Activated CD8-positive, alpha-beta T cell treated with anti-CD3 and anti-CD28 coated beads for 36 hours (primary cell): ENCODE data around the gene TMEM131. TPM values are rescaled to one million over a fixed set of nuclear protein-coding genes. Genes with fewer than 3 reads are reported as not detected.
"Not testable (repeated sequence)": the region's sequence is repeated elsewhere in the genome, so short reads cannot be mapped to it uniquely, and the experiment has no call there.

ENCODE experiments used
- ATAC-seq: fragments of 200-7000 bp; cut with Tn5 transposase; one replicate; pipeline ENCODE4 v1.10.0; 2021; ENCODE audit warnings: mild to moderate bottlenecking, moderate library complexity
- CTCF ChIA-PET: fragments of 350-600 bp; sonication (Branson Sonifier 250); formaldehyde crosslinking; loops from one replicate; lab custom pipeline; 2021; ENCODE audit warnings: antibody characterized with exemption; lab: Charles Lee
- POLR2A ChIA-PET: fragments of 350-600 bp; sonication (Branson Sonifier 250); formaldehyde crosslinking; loops from one replicate; lab custom pipeline; 2021; ENCODE audit warnings: antibody characterized with exemption; lab: Charles Lee
- DNase-seq: peaks from one replicate; pipeline ENCODE4 v3.0.0-alpha.2; 2020
- H3K27ac Mint-ChIP-seq: one replicate; pipeline ENCODE4 v1.8.0; 2021; ENCODE audit warnings: mild to moderate bottlenecking, mixed read lengths
- H3K27me3 Mint-ChIP-seq: one replicate; pipeline ENCODE4 v1.8.0; 2021; ENCODE audit warnings: mixed read lengths
- H3K36me3 Mint-ChIP-seq: one replicate; pipeline ENCODE4 v1.8.0; 2021; ENCODE audit warnings: low read depth, mixed read lengths
- H3K4me1 Mint-ChIP-seq: one replicate; pipeline ENCODE4 v1.8.0; 2021; ENCODE audit warnings: low read depth, mixed read lengths
- H3K4me3 Mint-ChIP-seq: one replicate; pipeline ENCODE4 v1.8.0; 2021; ENCODE audit warnings: mild to moderate bottlenecking, moderate library complexity, mixed read lengths
- H3K9me3 Mint-ChIP-seq: one replicate; pipeline ENCODE4 v1.8.0; 2021; ENCODE audit warnings: mixed read lengths
- intact Hi-C: fragments of 100-400 bp; cut with micrococcal nuclease; formaldehyde crosslinking; loops from one replicate; pipeline ENCODE4 v1.10.0; 2022
- total RNA-seq, 2 experiments: library from RNA; stranded (reverse); gene quantifications; one replicate each; pipeline ENCODE4 v1.2.3, GENCODE V29; 2021
- TF ChIP-seq, protein P1 (sequence below): fragments of 200-600 bp; IDR thresholded peaks from one replicate; pipeline ENCODE4 v1.8.0; 2022; ENCODE audit warnings: antibody characterized with exemption, mild to moderate bottlenecking

TMEM131 gene
- total RNA-seq, 2 experiments from 2014 or later = 24.2 to 27.4 TPM

DNA sequence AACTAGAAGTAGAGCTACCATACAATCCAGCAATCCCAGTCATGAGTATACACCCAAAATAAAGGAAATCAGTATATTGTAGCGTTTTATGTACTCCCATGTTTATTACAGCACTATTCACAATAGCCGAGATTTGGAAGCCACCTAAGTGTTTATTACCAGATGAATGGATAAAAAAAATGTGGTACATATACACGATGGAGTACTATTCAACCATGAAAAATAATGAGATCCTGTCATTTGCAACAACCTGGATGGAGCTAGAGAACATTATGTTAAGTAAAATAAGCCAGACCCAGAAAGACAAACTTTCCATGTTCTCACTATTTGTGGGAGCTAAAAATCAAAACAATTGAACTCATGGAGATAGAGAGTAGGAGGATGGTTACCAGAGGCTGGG lies 131.9 kb downstream of the TMEM131 start:
- TF ChIP-seq, protein P1, sequence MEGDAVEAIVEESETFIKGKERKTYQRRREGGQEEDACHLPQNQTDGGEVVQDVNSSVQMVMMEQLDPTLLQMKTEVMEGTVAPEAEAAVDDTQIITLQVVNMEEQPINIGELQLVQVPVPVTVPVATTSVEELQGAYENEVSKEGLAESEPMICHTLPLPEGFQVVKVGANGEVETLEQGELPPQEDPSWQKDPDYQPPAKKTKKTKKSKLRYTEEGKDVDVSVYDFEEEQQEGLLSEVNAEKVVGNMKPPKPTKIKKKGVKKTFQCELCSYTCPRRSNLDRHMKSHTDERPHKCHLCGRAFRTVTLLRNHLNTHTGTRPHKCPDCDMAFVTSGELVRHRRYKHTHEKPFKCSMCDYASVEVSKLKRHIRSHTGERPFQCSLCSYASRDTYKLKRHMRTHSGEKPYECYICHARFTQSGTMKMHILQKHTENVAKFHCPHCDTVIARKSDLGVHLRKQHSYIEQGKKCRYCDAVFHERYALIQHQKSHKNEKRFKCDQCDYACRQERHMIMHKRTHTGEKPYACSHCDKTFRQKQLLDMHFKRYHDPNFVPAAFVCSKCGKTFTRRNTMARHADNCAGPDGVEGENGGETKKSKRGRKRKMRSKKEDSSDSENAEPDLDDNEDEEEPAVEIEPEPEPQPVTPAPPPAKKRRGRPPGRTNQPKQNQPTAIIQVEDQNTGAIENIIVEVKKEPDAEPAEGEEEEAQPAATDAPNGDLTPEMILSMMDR = no peak
- CTCF ChIA-PET = no interaction called here

DNA sequence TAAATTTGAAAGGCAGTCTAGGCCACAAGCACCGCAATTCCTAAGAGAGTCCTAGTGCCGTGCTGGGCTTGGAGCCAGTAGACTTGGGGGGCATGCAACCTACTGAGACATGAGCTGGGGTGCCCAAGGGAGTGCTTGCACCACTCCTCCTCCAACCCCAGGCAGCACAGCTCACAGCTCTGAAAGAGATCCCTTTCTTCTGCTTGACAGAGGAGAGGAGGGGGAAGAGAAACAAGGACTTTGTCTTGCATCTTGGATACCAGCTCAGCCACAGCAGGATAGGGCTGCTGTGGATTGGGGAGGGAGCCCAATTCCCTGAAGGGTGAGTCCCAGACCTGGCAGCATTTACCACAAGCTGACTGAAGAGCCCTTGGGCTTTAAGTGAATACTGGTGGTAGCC lies 134.6 kb downstream of the TMEM131 start:
- intact Hi-C loops = no loop called here
- peaks cover 29% of the 10 kb centered on the region for H3K36me3 Mint-ChIP-seq
- ATAC-seq (no peak), DNase-seq (no peak)
- POLR2A ChIA-PET = no interaction called here
- TF ChIP-seq, protein P1 = no peak
- CTCF ChIA-PET = no interaction called here
- H3K27me3 Mint-ChIP-seq = no peaks in the 10 kb centered on the region
- no peaks in the 10 kb centered on the region for H3K4me1 Mint-ChIP-seq
- no peak overlapping the region for H3K27ac Mint-ChIP-seq
- H3K9me3 Mint-ChIP-seq = peaks cover 13% of the 10 kb centered on the region
- H3K4me3 Mint-ChIP-seq = no peak overlapping the region

More for the DNA sequence above, 131.9 kb downstream of the TMEM131 start:
- H3K4me3 Mint-ChIP-seq = no peak overlapping the region
- H3K27ac Mint-ChIP-seq = no peak overlapping the region
- no peaks in the 10 kb centered on the region for H3K27me3 Mint-ChIP-seq
- DNase-seq (no peak), ATAC-seq (no peak)
- H3K9me3 Mint-ChIP-seq = peaks cover 13% of the 10 kb centered on the region
- peaks cover 29% of the 10 kb centered on the region for H3K36me3 Mint-ChIP-seq
- intact Hi-C loops = no loop called here
- POLR2A ChIA-PET = no interaction called here
- no peaks in the 10 kb centered on the region for H3K4me1 Mint-ChIP-seq

DNA sequence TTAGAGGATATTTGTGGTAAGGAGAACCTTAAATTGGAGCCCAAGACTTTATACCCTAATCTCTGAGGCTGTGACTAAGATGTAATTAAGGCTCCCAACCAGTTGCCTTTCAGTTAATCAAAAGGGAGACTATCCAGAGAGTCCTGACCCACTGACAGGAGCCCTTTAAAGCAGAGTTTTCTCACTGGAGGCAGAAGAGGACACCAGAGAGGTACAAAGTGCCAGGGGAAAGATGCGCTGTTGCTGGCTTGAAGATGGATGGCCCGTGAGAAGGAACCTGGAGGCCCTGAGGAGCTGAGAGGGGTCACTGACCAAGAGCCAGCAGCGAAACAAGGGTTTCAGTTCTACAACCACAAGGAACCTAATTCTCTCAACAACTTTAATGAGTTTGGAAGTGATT lies 137.3 kb downstream of the TMEM131 start:
- intact Hi-C loops = loop anchor here (10.0 kb wide), 1 partner anchor 136 kb away; the partner anchor contains the start of gene TMEM131
- H3K27me3 Mint-ChIP-seq = no peaks in the 10 kb centered on the region
- no peak for ATAC-seq
- H3K27ac Mint-ChIP-seq = no peak overlapping the region
- H3K4me1 Mint-ChIP-seq = no peaks in the 10 kb centered on the region
- peaks cover 29% of the 10 kb centered on the region for H3K36me3 Mint-ChIP-seq
- TF ChIP-seq, protein P1 = no peak
- H3K9me3 Mint-ChIP-seq = peaks cover 6% of the 10 kb centered on the region
- DNase-seq = no peak
- ChIA-PET CTCF (no interaction called here), POLR2A (no interaction called here)
- no peak overlapping the region for H3K4me3 Mint-ChIP-seq

DNA sequence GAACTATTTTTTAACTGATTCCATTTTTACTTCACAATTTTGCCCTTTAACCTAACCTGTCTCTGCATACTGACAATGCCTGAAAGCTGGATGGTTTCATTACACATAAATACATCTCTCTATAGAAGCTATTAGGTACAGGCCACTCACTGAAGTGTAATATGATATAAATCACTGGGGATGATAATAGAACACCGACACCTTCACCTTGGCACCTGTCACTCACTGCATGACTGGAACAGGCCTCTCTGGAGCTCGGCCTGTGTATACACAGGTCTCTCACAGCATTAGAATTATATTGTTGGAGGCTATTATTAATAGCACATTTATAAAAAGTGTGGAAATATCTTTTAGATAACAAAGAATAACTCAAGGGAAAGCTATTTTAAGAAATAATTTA lies 138.2 kb downstream of the TMEM131 start:
- Mint-ChIP-seq H3K4me1 (peaks cover 4% of the 10 kb centered on the region), H3K27me3 (no peaks in the 10 kb centered on the region), H3K36me3 (peaks cover 26% of the 10 kb centered on the region), H3K27ac (no peak overlapping the region), H3K4me3 (no peak overlapping the region), H3K9me3 (peaks cover 2% of the 10 kb centered on the region)
- intact Hi-C loops = loop anchor here (10.0 kb wide), 1 partner anchor 137 kb away; the partner anchor contains the start of gene TMEM131
- ChIA-PET CTCF (interaction anchor here (0.8 kb wide), 1 partner anchor 11 kb away, joined by 3 read pairs; no protein-coding TSS in a partner anchor), POLR2A (no interaction called here)
- DNase-seq (no peak), ATAC-seq (no peak)
- TF ChIP-seq, protein P1 = no peak

DNA sequence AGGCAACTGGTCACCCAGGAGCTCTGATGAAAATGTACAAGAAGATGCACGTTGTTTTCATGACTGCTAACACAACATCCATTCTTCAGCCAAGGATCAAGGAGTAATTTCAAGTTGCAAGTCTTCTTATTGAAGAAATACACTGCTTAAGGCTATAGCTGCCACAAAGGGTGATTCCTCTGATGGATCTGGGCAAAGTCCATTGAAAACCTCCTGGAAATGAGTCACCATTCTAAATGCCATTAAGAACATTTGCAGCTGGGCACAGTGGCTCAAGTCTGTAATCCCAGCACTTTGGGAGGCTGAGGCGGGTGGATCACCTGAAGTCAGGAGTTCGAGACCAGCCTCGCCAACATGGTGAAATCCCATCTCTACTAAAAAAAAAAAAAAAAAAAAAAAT lies 142.7 kb downstream of the TMEM131 start:
- H3K27ac Mint-ChIP-seq, POLR2A ChIA-PET, H3K27me3 Mint-ChIP-seq, ATAC-seq, H3K9me3 Mint-ChIP-seq, H3K4me3 Mint-ChIP-seq, DNase-seq: not testable (repeated sequence)
- intact Hi-C loops = loop anchor here (10.0 kb wide), 1 partner anchor 142 kb away; the partner anchor contains the start of gene TMEM131
- peaks cover 36% of the 10 kb centered on the region for H3K4me1 Mint-ChIP-seq
- peaks cover 19% of the 10 kb centered on the region for H3K36me3 Mint-ChIP-seq
- CTCF ChIA-PET = interaction anchor here (1.0 to 1.6 kb wide), 2 partner anchors 46 to 104 kb away, joined by 3 read pairs; no protein-coding TSS in a partner anchor
